Measurements from ENCODE around the gene NCBP3. TPM values are rescaled to one million over a fixed set of nuclear protein-coding genes. Genes with fewer than 3 reads are reported as not detected.

The NCBP3 gene
- total and polyA plus RNA-seq, 2 of the 8 experiments (the other 6 are each of a cell fraction or from before 2014, with no cell fraction given) = 19.6 to 46.1 TPM

GRCh38 chr17:3892095-3892998 lies 46.3 kb upstream of the NCBP3 start:
- H4K5ac ChIP-seq (ENCODE audit: insufficient read length, low read depth, low read length) = no peak overlapping the region
- peaks cover 6 to 34% (median 24%) of the 10 kb centered on the region in 4 experiments for H3K4me1 ChIP-seq (replicated peaks in 1 of 4; ENCODE audit: control insufficient read depth in 3 of 4, insufficient read depth in 4 of 4, low read length in 3 of 4)
- H3K27ac ChIP-seq (ENCODE audit: low read depth, low read length) = no peak overlapping the region
- H3K14ac ChIP-seq (ENCODE audit: insufficient read length) = no peak overlapping the region
- no peak overlapping the region for H3K23ac ChIP-seq (ENCODE audit: insufficient read length)
- POLR2A ChIA-PET (ENCODE audit: partially characterized antibody) = interaction anchor here (0.6 to 3.5 kb wide), 5 partner anchors 11 to 204 kb away, joined by 3 to 22 read pairs (median 3); no protein-coding TSS in a partner anchor
- peak overlapping the region; percentile 95; the same call in 1 of the 2 replicates for H2BK12ac ChIP-seq (ENCODE audit: low read depth, low read length)
- H2BK120ac ChIP-seq (replicated peaks; ENCODE audit: low read depth, low read length) = no peak overlapping the region
- H3K4me3 ChIP-seq (ENCODE audit: extremely low read depth in 1 of 4, insufficient read depth in 2 of 4, low read depth in 3 of 4, low read length in 4 of 4) = peak overlapping the region; percentile 52 to 82 (median 63)
- H3K27me3 ChIP-seq (replicated peaks in 1 of 4; ENCODE audit: control insufficient read depth in 3 of 4, extremely low read depth in 1 of 4, insufficient read depth in 3 of 4, low read length in 3 of 4) = peaks cover 0 to 6% (median 1%) of the 10 kb centered on the region in 4 experiments; a peak in 3 of 7 replicates
- H2BK5ac ChIP-seq (ENCODE audit: low read depth, low read length) = peak overlapping the region; percentile 81; the same call in 1 of the 2 replicates
- TF ChIP-seq EGR1 (IDR thresholded peaks at IDR 0.05; ENCODE audit: borderline replicate concordance, low read depth, low read length) (no peak), BCL11A (IDR thresholded peaks at IDR 0.05; ENCODE audit: low read depth in 2 of 2, low read length in 2 of 2) (no peak), SAP30 (IDR thresholded peaks at IDR 0.05; ENCODE audit: insufficient read depth, insufficient replicate concordance, low read length) (no peak), MAFK (IDR thresholded peaks at IDR 0.05; ENCODE audit: low read depth, low read length) (no peak), KDM4A (IDR thresholded peaks at IDR 0.05; ENCODE audit: low read depth, low read length, severe bottlenecking) (peak; percentile 80), ASH2L (IDR thresholded peaks at IDR 0.05; ENCODE audit: low read length) (peak; percentile 37)
- TF ChIP-seq, protein P1, sequence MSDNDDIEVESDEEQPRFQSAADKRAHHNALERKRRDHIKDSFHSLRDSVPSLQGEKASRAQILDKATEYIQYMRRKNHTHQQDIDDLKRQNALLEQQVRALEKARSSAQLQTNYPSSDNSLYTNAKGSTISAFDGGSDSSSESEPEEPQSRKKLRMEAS (IDR thresholded peaks at IDR 0.05) = peak; percentile 72
- peak overlapping the region; percentile 44 for H4K91ac ChIP-seq (replicated peaks; ENCODE audit: insufficient read length, low read length)
- peak in 1 of 2 experiments; percentile 77 for DNase-seq (ENCODE audit: low read depth in 1 of 2, low spot score in 2 of 2)
- CTCF ChIA-PET (ENCODE audit: partially characterized antibody) = interaction anchor here (1.2 to 3.8 kb wide), 4 partner anchors 9 to 48 kb away, joined by 4 to 17 read pairs (median 8); partner anchors contain the start of gene NCBP3
- H3K36me3 ChIP-seq (ENCODE audit: control insufficient read depth in 2 of 4, insufficient read depth in 4 of 4, low read length in 3 of 4) = no peaks in the 10 kb centered on the region
- H2BK20ac ChIP-seq (ENCODE audit: low read length) = no peak overlapping the region; the same call in 1 of the 2 replicates
- no peaks in the 10 kb centered on the region for H3K9me3 ChIP-seq (ENCODE audit: insufficient read depth in 2 of 2, low read depth in 1 of 2, low read length in 1 of 2)
- 1% methylated on average over 22 of the region's 96 CpGs; no CpG with 5 or more reads in 1 of the 2 experiments for WGBS, 2 experiments (ENCODE audit: extremely low coverage in 1 of 2, insufficient coverage in 1 of 2, insufficient read length in 1 of 2, insufficient replicate concordance in 2 of 2, low coverage in 1 of 2, low lambda C conversion rate in 2 of 2, missing lambda C conversion rate in 1 of 2)
- peak overlapping the region; percentile 14 for H3K56ac ChIP-seq (replicated peaks; ENCODE audit: insufficient read length, low read depth, low read length)
- peak overlapping the region; percentile 83 for H3K18ac ChIP-seq (ENCODE audit: extremely low read depth, low read length)
- H3K79me1 ChIP-seq (ENCODE audit: low read depth, low read length) = peaks cover 4% of the 10 kb centered on the region; the same call in 1 of the 2 replicates
- H3K4ac ChIP-seq (replicated peaks; ENCODE audit: insufficient read length, low read depth, low read length) = no peak overlapping the region
- H3K9ac ChIP-seq (replicated peaks in 1 of 4; ENCODE audit: extremely low read depth in 1 of 4, low read depth in 3 of 4, low read length in 3 of 4) = peak overlapping the region in 3 of 4 experiments; percentile 42 to 64 (median 52); a peak in 4 of 7 replicates
- no peaks in the 10 kb centered on the region; a peak in 1 of 4 replicates for H3K79me2 ChIP-seq (ENCODE audit: control insufficient read depth in 1 of 2, insufficient read depth in 2 of 2, low read length in 2 of 2)
- peaks cover 15% of the 10 kb centered on the region; the same call in 1 of the 2 replicates for H3K23me2 ChIP-seq (ENCODE audit: low read depth, low read length)
- no peak for FAIRE-seq
- H4K20me1 ChIP-seq (replicated peaks in 1 of 2; ENCODE audit: control insufficient read depth in 1 of 2, insufficient read depth in 2 of 2, low read length in 2 of 2) = peaks cover 3 to 8% of the 10 kb centered on the region in 2 experiments
- H2AFZ ChIP-seq (ENCODE audit: low read length) = no peak overlapping the region
- no peak overlapping the region for H4K8ac ChIP-seq (ENCODE audit: extremely low read depth, insufficient read depth, low read length)
- H3K4me2 ChIP-seq (ENCODE audit: insufficient read depth in 1 of 2, low read depth in 2 of 2, low read length in 2 of 2) = peak overlapping the region; percentile 77 to 90
- no peak overlapping the region for H2AK5ac ChIP-seq (ENCODE audit: low read depth, low read length)
- peak overlapping the region; percentile 99; the same call in 1 of the 2 replicates for H2BK15ac ChIP-seq (ENCODE audit: low read length)
